ENCODE data around the gene CACNA1C.

The CACNA1C gene

DNA sequence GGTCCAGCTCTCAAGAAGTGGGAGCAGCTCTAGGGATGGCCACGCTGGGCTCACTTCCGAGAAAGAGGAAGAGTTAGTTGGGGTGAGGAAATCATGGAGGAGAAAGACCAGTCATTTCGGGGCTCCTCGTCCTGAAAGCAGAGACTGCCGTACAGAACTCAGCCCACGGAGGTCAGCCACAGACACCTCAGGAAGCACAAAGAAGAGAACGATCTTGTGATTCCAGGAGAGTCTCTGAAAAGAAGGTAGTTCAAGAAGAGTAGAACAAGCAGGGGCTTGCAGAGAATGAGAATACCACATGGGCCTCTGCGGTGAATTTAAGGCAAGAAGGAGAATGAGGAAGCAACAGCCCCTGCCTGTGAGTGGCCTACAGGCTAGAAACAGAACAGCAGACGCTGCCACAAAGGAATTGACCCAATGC lies 311.9 kb downstream of the CACNA1C start:
- no peak for DNase-seq (ENCODE audit: low read depth)

DNA sequence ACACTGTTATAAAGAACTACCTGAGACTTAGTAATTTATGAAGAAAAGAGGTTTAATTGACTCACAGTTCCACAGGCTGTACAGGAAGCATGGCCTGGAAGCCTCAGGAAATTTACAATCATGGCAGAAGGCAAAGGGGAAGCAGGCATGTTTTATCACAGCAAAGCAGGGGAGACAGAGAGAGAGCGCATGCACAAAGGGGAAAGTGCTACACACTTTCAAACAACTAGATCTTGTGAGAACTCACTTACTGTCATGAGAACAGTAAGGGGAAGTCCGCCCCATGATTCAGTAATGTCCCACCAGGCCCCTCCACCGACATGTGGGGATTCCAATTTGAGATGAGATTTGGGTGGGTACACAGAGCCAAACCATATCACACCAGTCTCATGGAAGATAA lies 313.9 kb downstream of the CACNA1C start:
- DNase-seq (ENCODE audit: low read depth), result no peak

DNA sequence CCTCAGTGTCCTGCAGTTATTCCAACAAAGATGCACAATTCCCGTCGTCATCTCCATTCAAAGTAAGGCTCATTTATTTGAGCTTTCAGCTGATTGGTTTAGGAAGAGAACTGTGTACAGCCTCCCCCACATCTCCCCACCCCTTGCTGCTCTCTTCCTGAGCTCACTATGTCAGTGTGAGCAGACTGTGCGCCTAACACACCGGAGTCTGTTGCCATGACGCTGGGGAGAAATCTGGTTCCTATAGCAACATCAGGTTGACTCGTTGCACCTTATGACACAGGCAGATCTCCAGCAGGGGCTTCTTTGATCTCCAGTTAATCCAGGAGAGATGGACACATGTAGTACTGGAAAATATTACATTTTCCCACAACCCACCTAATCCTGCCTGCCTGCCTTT lies 319.4 kb downstream of the CACNA1C start:
- DNase-seq (ENCODE audit: low read depth), result no peak

DNA sequence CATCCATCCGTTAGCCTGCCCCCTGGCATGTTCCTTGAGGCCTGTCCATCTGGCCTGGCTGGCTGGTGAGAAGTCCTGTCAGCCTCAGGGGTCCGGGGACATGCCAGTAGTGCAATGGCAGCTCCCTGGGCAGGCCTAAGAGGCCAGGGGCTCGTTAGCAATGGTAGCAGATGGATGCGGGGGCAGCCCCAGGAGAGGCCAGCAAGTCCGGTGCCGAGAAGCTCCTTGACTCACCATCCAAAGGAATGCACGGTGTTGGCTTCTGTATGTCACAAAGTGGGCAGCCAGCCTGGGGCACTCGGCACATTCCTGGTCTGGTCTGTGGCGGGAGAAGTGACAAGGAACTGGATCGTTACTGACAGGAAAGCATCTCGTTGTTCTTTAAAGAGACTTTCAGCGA lies 319.9 kb downstream of the CACNA1C start:
- DNase-seq (ENCODE audit: low read depth), result no peak

DNA sequence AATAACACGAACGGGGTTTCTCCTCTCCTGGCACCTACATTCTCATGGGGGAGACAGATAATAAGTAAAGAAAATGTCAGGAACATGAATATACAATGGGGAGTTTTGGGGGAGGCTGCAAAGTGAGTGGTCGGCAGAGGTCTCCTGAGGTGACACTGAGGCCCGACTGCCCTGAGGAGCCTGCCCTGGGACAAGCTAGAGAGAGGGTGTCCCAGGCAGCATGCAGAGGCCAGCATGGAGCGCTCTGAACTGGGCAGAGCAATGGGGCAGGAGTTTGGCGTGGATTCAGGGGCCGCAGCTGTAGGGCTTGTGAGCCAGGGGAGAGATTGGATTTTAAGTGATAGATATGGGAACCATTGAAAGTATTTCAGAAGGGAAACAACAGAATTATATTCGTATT lies 320.5 kb downstream of the CACNA1C start:
- no peak for DNase-seq (ENCODE audit: low read depth)

DNA sequence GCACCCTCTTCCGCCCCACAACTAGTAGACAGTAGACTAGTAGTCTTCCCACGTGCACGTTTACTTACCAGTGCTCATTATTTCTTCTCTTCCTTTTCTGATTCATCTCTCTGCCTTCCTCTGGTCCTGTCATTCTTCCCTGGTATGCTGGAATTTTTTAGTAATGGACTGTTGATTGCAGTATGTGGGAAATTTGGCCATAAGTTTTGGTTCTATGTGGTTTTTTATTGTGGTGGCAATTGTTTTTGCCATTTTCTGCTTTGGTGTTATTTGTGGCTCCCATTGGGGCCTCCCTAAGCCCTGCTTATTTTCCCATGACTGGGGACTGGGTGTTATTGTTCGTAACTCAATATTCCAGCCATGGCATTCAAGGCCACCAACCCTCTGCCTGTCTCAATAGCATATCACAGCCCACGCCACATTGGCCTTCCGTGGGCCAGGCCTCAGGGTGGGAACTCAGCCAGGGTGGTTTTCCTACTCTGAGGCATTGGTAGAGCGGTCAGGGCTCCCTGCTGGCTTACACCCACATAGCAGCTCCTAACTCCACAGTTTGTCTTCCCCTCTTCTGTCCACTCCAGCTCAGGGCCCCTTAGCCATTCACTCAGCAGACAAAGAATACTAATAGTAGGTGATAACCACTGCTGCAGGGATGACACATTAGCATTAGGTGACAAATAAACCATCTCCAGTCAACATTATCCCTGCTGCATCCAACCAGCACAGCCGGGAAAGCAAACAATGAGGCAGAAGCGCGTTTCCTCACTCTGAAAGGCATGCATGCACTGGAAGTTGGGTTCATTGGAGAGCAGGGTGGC lies 321.5 kb downstream of the CACNA1C start:
- DNase-seq (ENCODE audit: low read depth), result no peak

DNA sequence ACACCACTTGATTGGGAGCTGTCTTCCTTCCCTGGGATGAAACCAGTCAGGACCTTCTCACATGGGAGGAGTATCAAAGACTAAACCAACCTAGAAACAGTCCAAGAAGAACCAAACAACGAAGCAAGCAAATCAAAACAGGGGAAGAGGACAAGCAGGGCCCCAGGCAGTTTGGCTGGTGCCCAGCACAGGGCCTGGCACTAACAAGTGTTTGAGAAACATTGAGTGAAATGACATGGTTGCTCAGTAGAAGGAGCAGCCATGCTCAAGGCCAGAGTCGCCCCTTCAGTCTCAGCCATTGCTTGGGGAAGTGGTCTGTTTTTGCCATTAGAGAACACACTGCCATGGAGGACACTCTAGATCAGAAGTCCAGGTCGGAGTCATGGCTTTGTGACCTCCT lies 323.1 kb downstream of the CACNA1C start:
- DNase-seq (ENCODE audit: low read depth), result no peak

DNA sequence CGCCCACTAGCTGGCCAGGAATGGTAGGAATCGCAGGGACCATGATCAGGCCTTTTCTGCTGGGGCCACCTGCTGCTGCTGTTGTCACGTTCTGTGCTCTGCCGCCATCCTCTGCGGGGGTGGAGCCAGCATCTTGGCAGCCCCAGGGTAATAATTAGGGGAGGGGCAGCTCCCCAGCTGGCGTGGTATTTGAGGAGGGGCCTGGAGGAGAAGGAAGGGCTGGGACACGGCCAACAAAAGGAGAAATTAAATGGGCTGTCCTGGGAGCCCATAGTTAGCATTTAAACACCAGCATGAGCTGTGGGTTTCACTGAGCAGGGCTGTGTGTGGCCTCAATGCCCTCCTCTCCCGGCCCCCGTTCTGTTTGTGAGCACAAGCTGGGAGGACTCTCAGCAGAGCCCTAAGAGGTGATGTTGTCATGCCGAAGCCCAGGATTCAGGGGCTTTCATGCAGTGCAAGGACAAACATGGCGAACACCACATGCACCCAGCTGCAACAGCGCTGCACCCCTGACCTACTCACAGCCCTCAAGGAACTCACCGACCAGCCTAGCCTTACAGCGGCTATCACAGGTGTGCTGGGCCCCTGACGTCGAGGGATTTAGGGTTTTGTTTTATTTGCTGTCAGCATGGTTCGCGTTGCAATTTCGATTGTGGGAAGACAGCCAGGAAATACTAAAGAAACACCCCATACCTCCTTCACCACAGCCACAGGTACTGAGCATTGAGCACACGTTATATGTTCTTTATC lies 324.3 kb downstream of the CACNA1C start:
- DNase-seq (ENCODE audit: low read depth), result no peak

DNA sequence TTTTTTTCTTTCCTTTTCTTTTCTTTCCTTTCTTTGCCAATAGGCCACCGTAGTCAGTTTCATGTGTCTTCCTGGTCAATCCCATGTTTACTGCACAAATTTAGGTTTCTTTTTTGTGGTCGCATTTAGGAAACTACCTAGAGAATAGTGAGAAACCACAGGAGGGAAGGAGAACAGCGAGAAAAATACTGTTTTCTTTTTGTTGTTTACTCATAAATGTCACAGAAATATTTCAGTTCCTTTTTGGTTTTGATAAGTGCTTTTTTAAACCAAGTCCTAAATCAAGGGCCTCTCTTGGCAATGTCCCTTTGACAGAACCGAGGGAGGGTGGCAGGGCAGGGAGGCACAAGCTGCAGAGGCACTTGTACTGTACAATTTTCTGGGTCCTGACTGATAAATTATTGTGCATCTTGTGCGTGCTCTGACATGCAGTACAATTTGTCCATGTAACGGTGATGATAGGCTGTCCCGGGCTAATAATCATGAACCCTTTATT lies 326.1 kb downstream of the CACNA1C start:
- DNase-seq (ENCODE audit: low read depth), result no peak

DNA sequence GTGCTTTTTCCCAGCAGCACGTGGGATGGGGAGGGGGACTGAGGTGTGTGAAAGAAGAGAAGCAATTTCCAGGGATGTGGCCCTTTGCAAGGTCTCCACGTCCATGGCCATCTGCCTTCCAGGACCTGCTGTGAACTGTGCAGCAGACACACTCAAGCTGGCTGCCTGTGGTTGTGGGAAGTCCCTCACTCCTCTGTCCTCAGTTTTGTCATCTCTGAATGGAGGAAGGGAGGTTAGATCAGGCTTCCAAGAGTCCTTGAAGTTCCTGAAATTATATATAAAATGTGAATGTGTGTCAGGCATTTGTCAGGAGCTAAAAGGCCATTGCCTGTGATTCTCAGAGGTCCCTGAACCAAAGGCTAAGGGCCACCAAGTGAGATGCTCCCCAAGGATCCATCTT lies 328.2 kb downstream of the CACNA1C start:
- DNase-seq (ENCODE audit: low read depth), result no peak

DNA sequence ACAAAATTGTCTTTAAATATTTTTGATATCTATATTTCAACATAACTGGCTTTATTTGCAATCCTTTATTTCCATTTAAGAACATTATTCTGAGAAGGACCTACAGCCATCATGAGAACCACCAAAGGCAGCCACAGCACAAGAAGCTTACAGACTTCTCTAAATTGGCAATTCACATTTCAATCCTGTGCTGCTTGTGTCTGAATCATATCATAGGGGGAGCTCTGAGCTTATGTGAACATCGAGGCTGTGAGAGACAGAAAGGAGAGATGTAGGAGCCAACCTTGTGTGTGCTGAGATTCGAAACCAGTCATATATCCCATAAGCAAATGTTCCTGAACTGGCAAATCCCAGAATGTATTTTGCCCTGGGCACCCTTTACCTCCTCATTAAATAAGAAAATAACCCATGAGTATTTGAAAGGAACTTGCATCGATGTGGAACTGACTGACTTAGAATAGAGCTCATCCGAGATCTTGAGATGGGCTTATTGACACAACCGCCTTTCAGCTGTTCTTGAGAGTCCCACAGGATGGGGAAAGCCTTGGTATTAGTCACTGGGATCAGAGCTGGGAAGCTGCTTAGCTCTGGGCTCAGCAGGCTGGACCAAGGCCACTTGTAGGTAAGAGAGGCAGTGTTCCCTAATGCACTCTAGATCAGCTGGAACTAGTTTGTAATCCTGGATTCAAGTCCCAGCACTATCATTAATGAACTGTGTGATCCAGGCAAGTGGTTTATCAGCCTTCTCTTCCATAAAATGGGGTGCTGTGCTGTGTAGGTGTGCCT lies 329.8 kb downstream of the CACNA1C start:
- no peak for DNase-seq (ENCODE audit: low read depth)

DNA sequence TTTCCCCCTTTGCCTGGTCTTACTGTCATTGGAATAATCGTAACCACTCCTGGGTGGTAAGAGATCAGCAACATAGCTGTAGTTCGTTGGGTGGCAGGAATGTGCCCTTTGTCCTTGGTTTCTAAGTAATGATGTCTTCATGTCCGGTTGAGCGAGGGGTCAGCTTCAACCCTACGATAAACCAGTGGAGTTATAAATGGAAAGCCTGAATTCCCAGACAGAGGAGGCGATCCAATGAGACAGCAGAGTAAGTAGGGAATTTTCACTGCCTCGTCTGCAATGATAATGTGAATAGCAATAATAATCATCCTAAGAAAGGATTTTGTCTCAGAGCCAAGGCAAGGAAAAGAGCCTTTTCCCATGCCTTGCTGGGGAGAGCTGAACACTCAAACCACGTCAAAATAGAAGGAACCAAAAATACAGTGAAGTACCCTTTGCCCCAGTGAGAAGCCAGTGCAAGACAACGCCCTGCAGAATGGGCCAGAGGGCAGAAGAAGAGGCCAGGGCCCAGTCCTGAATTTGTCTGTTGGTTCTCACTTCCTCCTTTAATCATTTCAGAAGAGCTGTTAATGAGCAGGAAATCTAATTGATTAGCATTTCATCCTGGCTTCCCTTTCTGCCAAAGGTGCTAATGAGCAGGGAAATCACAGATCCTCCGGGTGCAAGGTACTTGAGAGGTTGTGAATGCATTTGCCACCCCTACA lies 330.7 kb downstream of the CACNA1C start:
- DNase-seq (ENCODE audit: low read depth), result no peak

DNA sequence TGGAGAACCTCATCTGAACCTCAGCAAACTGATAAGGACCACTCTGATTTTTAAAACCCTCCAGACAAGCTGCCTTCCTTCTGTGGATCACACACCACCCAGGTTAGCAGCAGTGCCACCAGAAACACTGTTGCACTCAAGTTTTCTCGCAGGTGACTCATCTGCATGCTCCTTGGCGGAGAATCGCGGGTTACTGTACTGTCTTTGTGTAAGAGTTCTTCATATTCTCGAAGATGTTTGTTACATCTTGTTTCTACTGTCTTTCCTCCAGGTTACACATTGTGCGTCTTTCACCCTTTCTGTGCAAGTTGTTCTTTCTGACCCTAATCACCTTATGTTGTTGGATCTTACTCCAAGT lies 331.2 kb downstream of the CACNA1C start:
- DNase-seq (ENCODE audit: low read depth), result no peak

DNA sequence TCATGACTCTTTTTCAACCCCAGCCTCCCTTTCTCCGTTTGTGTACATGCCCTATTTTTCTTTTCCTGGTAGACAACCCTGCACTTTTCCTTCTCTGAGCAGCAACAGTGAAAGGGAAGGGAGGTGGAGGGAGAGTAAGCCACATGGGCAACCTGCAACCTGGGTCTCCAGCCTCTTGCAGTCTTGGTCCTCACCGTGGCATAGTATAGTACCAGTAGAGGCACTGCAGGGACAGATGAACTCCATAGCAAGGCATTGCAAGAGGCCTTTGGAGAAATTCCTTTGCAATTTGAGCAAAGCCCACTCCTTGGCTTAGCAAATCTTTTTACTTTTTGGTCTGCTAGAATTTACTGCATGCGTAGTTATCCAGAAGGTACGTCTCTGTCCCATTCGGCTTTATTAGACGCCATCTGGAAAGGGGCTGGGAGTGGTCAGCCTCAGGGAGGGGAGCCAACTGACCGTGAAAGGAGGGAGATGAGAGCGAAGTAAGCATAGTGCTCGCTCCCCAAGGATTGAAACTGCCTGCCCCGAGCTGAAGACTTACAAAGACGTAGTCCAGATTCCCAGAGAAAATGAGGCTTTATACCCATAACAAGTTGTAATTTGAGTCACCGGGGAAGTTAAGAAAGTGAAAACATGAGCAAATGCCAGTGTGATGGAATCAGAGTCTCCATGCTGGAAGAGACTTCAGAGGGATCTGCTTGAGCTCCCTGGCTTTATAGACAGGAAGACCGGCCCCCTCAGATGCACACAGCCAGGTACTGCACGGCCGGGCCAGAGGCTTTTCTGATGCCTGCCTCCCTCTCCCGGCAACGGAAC lies 332.0 kb downstream of the CACNA1C start:
- DNase-seq (ENCODE audit: low read depth), result no peak

DNA sequence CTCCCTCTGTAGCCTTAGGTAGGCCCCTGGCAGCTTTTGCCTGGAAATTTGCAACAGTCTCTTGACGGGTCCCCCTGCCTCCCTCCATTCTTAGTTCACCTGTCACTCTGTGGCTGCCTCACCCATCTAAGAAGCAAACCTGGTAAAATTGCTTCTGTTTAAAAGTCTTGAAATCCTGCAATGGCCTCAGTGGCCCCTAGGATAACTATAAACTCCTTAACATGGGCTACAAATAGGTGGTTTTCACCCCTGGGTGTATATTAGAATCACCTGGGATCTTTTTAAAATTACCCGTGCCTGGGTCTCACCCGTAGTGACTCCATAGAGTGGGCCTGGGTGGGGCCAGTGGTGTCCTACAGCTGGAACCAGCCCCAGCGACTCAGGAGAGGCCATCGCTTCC lies 332.7 kb downstream of the CACNA1C start:
- no peak for DNase-seq (ENCODE audit: low read depth)

DNA sequence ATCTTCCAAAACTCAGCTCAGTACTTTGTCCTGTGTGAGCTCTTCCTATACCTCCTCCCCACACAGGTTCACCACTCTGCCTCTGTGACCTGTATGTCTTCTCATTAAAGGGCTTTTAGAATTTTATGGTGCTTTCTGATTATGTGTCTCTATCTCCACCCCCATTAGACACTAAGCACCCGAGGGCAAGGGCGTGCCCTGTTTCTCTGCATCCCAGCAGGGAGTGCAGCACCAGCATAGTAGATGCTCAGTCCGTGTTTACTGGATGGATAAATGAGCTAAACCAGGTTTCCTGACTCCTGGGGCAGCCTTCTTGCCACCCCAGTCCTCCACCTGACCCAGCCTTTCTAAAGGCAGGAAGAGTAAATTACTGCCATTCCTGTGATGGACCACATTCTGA lies 333.8 kb downstream of the CACNA1C start:
- DNase-seq (ENCODE audit: low read depth), result no peak

DNA sequence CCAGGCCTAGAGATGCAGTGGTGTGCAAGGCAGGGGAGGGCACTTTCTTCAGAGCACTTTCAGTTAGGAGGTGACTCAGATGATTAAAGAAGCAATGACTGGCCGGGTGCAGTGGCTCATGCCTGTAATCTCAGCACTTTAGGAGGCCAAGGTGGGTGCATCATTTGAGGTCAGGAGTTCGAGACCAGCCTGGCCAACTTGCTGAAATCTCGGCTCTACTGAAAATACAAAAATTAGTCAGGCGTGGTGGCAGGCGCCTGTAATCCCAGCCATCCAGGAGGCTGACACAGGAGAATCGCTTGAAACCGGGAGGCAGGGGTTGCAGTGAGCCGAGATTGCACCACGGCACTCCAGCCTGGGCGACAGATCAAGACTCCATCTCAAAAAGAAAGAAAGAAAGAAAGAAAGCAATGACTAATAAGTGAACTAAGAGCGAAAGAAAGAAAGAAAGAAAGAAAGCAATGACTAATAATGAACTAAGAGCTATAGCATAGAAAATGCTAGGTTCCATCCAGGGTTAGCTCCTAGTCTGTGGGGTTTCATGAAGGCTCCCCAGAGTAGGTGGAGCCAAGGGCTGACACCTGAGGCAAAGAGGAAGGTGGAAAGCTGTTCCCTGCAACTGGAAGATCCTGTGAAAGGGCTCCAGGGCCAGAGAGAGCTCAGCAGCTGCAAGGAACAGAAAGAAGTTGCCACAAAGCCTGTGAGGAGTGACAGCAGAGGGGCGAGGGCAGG lies 334.5 kb downstream of the CACNA1C start:
- no peak for DNase-seq (ENCODE audit: low read depth)

DNA sequence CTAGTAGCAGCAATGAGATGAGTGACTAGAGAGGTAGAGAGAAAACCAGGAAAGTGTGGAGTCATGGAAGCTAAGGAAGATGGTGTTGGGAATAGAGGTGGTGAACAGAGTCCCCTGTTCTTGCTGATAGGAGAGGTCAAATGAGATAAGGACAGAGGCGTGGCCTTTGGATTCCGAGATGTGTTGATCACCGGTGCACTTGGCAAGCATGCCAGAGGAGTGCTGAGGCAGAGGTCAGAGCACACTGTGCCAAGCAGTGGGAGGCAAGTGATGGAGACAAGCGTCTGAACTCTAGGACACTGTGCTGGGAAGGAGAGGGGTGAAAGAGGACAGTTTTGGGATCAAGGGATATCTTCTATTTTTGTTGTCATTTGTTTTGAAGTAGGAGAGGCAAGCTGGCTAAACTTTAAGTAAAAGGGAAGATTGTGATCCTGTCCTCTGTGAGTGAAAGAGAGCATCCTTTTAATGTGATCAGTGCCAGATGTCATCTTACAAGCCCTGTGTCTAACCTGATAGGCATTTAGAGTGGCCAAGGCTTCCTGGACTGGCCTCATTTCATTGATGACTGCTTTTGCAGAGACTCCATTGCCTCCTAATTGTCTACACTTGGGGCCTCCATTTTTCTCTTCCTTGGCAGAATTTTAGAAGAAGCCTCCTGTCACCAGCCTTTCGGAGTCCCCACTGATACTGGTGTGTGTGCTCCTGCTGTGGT lies 336.4 kb downstream of the CACNA1C start:
- DNase-seq (ENCODE audit: low read depth), result no peak

DNA sequence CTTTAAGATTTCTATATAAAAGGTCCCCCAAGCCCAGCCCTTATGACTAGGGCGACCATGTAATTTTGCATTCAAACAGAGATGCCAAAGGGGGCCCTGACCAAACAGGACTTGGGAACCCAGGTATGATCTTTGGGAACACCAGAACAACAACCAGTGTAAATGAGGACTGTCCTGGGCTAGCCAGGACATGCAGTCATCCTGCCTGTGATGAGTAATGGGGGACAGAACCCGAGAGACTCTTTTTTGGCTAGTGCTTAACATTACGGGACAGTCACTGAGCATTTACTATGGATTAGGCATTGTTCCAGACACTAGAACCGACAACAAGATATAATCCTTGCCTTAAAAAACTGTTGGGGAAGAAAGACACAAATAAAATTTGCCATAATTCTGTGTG lies 337.3 kb downstream of the CACNA1C start:
- DNase-seq (ENCODE audit: low read depth), result no peak

DNA sequence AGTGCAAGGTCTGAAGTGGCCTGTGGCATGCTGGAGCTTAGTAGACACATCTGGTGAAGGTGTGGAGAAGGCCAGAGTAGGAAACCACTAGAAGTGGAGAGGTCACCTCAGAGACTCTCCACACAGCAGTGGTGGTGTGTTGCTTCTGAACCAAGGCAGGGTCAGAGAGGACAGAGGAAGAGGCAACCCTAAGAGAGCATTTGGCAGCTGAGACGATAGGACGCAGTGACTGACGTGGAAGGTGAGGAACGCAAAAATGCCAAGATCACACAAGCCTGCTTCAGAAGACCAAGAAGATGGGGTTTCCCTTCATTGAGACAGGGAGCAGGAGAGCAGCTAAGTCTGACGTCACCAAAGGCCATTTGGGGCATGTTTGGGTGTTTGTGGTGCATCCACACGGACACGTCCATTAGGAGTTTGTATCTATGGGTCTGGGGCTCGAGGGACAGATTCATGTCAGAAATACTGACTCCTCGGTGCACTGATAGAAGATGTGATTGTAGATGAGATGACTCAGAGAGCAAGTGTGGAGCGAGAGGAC lies 338.1 kb downstream of the CACNA1C start:
- no peak for DNase-seq (ENCODE audit: low read depth)
